A549 treated with dexamethasone at 1 μM for 4 hours (cell line): ENCODE results near the gene TXNDC2. TPM values are rescaled to one million over a fixed set of nuclear protein-coding genes. Genes with fewer than 3 reads are reported as not detected.

ENCODE experiments used
- total RNA-seq: library from RNA; stranded (reverse); fragments of 200-300 nt; extraction: Qiagen RNA extraction; gene quantifications from 5 replicates; pipeline ENCODE4 v1.2.3, GENCODE V29; 2022

Gene TXNDC2
- total RNA-seq: 0.07 to 0.17 TPM (median 0.11 TPM) in 5 replicates

DNA sequence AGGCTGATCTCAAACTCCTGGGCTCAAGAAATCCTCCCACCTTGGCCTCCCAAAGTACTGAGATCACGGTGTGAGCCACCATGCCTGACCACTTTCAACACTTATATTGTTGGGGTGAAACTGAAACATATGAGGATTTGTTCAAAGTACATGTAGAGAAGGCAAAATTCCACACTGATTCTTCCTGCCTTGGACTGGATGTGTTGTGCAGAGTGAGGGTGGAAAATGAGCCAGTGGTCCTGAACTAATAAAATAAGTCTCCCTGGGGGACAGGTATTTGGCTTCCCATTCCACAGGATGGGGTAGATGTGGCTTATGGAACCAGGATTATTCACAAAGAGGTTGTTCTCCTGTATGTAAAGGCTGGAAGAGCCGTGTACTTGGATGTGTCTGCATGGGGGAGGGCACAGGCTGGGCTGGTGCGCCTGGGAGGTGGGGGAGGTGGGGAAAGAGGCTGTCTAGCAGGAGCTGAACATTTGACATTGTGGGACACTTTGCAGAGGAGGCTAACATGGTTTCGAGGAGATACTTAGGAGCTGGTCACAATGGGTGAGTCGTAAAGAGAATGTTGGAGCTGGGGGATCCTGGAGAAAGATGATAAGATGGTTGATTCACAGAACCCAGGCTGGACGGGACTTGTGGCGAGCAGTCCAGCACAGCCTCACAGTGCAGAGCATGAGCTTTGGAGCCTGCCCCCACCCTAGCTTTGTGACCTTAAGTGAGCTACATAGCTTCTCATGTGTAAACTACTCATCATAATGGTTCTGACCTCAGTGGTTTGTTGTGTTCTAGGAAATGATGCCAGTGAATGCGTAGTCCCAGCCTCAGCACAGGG lies at the start of gene TXNDC2:
TSS of gene TXNDC2 (plus strand) at position 804 of the 835 bp plus-strand sequence. CDS start 708 bp downstream, outside the sequence.

DNA sequence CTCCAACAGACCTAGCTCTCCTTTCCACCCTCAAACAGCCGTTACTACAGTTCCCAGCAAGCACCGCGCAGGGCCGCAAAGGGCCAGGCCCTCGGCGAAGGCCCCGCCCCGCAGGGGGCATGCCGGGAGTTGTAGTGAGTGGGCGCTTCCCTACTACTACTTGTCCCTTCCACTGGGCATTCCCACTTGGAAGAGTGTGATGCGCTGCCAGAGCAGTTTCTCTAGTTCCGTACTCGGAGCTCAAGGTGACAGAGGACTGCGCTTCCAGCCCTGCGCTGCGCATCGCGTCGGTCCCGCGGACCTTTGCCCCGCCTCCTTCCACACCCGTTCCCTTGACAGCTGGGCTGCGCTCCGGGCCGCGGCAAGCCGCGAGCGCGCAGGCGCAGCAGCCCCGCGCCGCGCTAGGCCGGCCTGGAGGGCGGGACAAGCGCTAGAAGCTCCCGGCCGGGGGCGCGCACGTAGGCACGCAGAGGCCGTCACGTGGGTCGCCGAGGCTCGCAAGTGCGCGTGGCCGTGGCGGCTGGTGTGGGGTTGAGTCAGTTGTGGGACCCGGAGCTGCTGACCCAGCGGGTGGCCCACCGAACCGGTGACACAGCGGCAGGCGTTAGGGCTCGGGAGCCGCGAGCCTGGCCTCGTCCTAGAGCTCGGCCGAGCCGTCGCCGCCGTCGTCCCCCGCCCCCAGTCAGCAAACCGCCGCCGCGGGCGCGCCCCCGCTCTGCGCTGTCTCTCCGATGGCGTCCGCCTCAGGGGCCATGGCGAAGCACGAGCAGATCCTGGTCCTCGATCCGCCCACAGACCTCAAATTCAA lies 28.0 kb downstream of the TXNDC2 start, which contains the start of gene VAPA:
TSS of gene VAPA (plus strand) at position 491 of the 808 bp plus-strand sequence. CDS start at position 732, 241 bp downstream.

Other genes starting within 250 kb of the TXNDC2 start
- 18.7 to 24.9 TPM (median 22.5 TPM) in 5 replicates for gene RAB31, start 177.7 kb upstream of the TXNDC2 start, total RNA-seq
- 163 to 182 TPM (median 172 TPM) in 5 replicates for gene VAPA, start 28.0 kb downstream of the TXNDC2 start, total RNA-seq